H9 (cell line): ENCODE results near the gene CNPPD1. TPM values are rescaled to one million over a fixed set of nuclear protein-coding genes. Genes with fewer than 3 reads are reported as not detected.

Experiments
- DNase-seq: peaks from one replicate; pipeline ENCODE4 v3.0.0-alpha.2; 2017
- H2AFZ ChIP-seq: one replicate; pipeline ENCODE4 v1.6.1; 2013; ENCODE audit warnings: mild to moderate bottlenecking, low read length, control low read depth, moderate library complexity
- H2AK5ac ChIP-seq: 2 replicates; pipeline ENCODE4 v1.6.1; 2013; ENCODE audit warnings: low read length, control low read depth, mixed read lengths; ENCODE audit not compliant: insufficient read length
- H2BK120ac ChIP-seq: one replicate; pipeline ENCODE4 v1.6.1; 2013; ENCODE audit warnings: low read depth, mild to moderate bottlenecking, low read length, control low read depth, inconsistent platforms; ENCODE audit not compliant: poor library complexity, severe bottlenecking
- H2BK12ac ChIP-seq: 2 replicates; pipeline ENCODE4 v1.6.1; 2013; ENCODE audit warnings: low read length, control low read depth, mixed read lengths, low read depth; ENCODE audit not compliant: insufficient read length
- H2BK15ac ChIP-seq: 2 replicates; pipeline ENCODE4 v1.6.1; 2013; ENCODE audit warnings: low read depth, low read length, control low read depth
- H2BK20ac ChIP-seq: one replicate; pipeline ENCODE4 v1.6.1; 2013; ENCODE audit warnings: low read depth, mild to moderate bottlenecking, low read length, control low read depth, inconsistent platforms; ENCODE audit not compliant: poor library complexity, severe bottlenecking
- H2BK5ac ChIP-seq: 2 replicates; pipeline ENCODE4 v1.6.1; 2013; ENCODE audit warnings: low read length, control low read depth, mixed read lengths; ENCODE audit not compliant: insufficient read length
- H3K14ac ChIP-seq: 2 replicates; pipeline ENCODE4 v1.6.1; 2013; ENCODE audit warnings: low read length, control low read depth; ENCODE audit not compliant: insufficient read depth
- H3K18ac ChIP-seq: 2 replicates; pipeline ENCODE4 v1.6.1; 2013; ENCODE audit warnings: low read depth, mild to moderate bottlenecking, mixed read lengths, low read length, control low read depth; ENCODE audit not compliant: insufficient read length
- H3K23ac ChIP-seq: 2 replicates; pipeline ENCODE4 v1.6.1; 2013; ENCODE audit warnings: low read length, control low read depth, mixed read lengths, low read depth; ENCODE audit not compliant: insufficient read length
- H3K23me2 ChIP-seq: 2 replicates; pipeline ENCODE4 v1.6.1; 2013; ENCODE audit warnings: low read depth, mild to moderate bottlenecking, mixed read lengths, low read length, control low read depth; ENCODE audit not compliant: insufficient read length, poor library complexity, severe bottlenecking
- H3K27ac ChIP-seq: 2 replicates; pipeline ENCODE4 v1.5.1; 2013; ENCODE audit warnings: low read length, control low read depth, mixed read lengths, low read depth; ENCODE audit not compliant: insufficient read length
- H3K27me3 ChIP-seq: 2 replicates; pipeline ENCODE4 v1.6.1; 2013; ENCODE audit warnings: low read length, control low read depth, inconsistent platforms; ENCODE audit not compliant: insufficient read depth
- H3K4ac ChIP-seq: 2 replicates; pipeline ENCODE4 v1.6.1; 2013; ENCODE audit warnings: low read depth, mild to moderate bottlenecking, control low read depth, inconsistent platforms, low read length, moderate library complexity
- H3K4me1 ChIP-seq: 2 replicates; pipeline ENCODE4 v1.6.1; 2013; ENCODE audit warnings: low read length, control low read depth, inconsistent platforms; ENCODE audit not compliant: insufficient read depth
- H3K4me2 ChIP-seq: 2 replicates; pipeline ENCODE4 v1.6.1; 2013; ENCODE audit warnings: low read length, control low read depth, mixed read lengths; ENCODE audit not compliant: insufficient read length, insufficient read depth
- H3K56ac ChIP-seq: 2 replicates; pipeline ENCODE4 v1.6.1; 2013; ENCODE audit warnings: low read depth, mild to moderate bottlenecking, mixed read lengths, low read length, control low read depth; ENCODE audit not compliant: insufficient read length
- H3K79me1 ChIP-seq: 2 replicates; pipeline ENCODE4 v1.6.1; 2013; ENCODE audit warnings: low read depth, mild to moderate bottlenecking, moderate library complexity, low read length, control low read depth, inconsistent platforms; ENCODE audit not compliant: insufficient read depth, poor library complexity, severe bottlenecking
- H3K79me2 ChIP-seq: 2 replicates; pipeline ENCODE4 v1.6.1; 2013; ENCODE audit warnings: low read length, control low read depth, inconsistent platforms; ENCODE audit not compliant: insufficient read depth
- H3K9ac ChIP-seq: 2 replicates; pipeline ENCODE4 v1.6.1; 2013; ENCODE audit warnings: low read length, control low read depth, mixed read lengths; ENCODE audit not compliant: insufficient read length; ENCODE audit errors: extremely low read depth
- H3K9me3 ChIP-seq: one replicate; pipeline ENCODE4 v1.6.1; 2013; ENCODE audit warnings: low read depth, low read length, inconsistent platforms; ENCODE audit not compliant: control insufficient read depth
- H3T11ph ChIP-seq: one replicate; pipeline ENCODE4 v1.6.1; 2013; ENCODE audit warnings: mild to moderate bottlenecking, low read length, control low read depth, inconsistent platforms
- H4K20me1 ChIP-seq: one replicate; pipeline ENCODE4 v1.6.1; 2013; ENCODE audit not compliant: control insufficient read depth, insufficient read length, insufficient read depth
- H4K5ac ChIP-seq: 2 replicates; pipeline ENCODE4 v1.6.1; 2013; ENCODE audit warnings: low read depth, mild to moderate bottlenecking, mixed read lengths, low read length, control low read depth; ENCODE audit not compliant: insufficient read length
- H4K8ac ChIP-seq: replicated peaks from 2 replicates; pipeline ENCODE4 v1.6.1; 2013; ENCODE audit warnings: low read length, control low read depth, mixed read lengths, low read depth; ENCODE audit not compliant: insufficient read length
- H4K91ac ChIP-seq: 2 replicates; pipeline ENCODE4 v1.6.1; 2013; ENCODE audit warnings: low read depth, mild to moderate bottlenecking, moderate library complexity, mixed read lengths, low read length, control low read depth; ENCODE audit not compliant: insufficient read length
- H3K27ac Mint-ChIP-seq, 3 experiments: 2 replicates in 2 of 3; 3 replicates in 1 of 3; pipeline ENCODE4 v1.8.0; 2020 to 2021; ENCODE audit warnings: mixed read lengths in 3 of 3, mild to moderate bottlenecking in 1 of 3, moderate library complexity in 1 of 3
- H3K27me3 Mint-ChIP-seq: 2 replicates; pipeline ENCODE4 v1.8.0; 2021; ENCODE audit warnings: low read depth, mild to moderate bottlenecking, moderate library complexity, mixed read lengths
- H3K36me3 Mint-ChIP-seq, 3 experiments: 2 replicates in 2 of 3; 3 replicates in 1 of 3; pipeline ENCODE4 v1.8.0; 2020 to 2021; ENCODE audit warnings: low read depth in 3 of 3, mixed read lengths in 3 of 3; ENCODE audit not compliant: insufficient read depth in 1 of 3
- H3K4me1 Mint-ChIP-seq, 2 experiments: 2 replicates each; pipeline ENCODE4 v1.8.0; 2020; ENCODE audit warnings: mixed read lengths in 2 of 2
- H3K4me3 Mint-ChIP-seq, 2 experiments: 2 replicates in 1 of 2; 3 replicates in 1 of 2; pipeline ENCODE4 v1.8.0; 2020 to 2021; ENCODE audit warnings: mild to moderate bottlenecking in 2 of 2, mixed read lengths in 2 of 2, moderate library complexity in 1 of 2
- H3K9me3 Mint-ChIP-seq, 2 experiments: 2 replicates in 1 of 2; 3 replicates in 1 of 2; pipeline ENCODE4 v1.8.0; 2020; ENCODE audit warnings: mild to moderate bottlenecking in 2 of 2, mixed read lengths in 2 of 2, moderate library complexity in 1 of 2
- WGBS: extraction: QIAGEN DNeasy Blood & Tissue Kit; methylation state at CpG from one replicate; pipeline ENCODE4 v1.1.7; 2013; ENCODE audit warnings: missing lambda C conversion rate, low lambda C conversion rate, mixed read lengths; ENCODE audit not compliant: insufficient read length; ENCODE audit errors: extremely low coverage; 5-methylcytosine and 5-hydroxymethylcytosine counted together
- total RNA-seq: library from RNA; stranded (reverse); gene quantifications from 2 replicates; pipeline ENCODE4 v1.2.1, GENCODE V29; 2021
- TF ChIP-seq, protein P1 (sequence below): fragments of 200-600 bp; sonication (generic); conservative IDR thresholded peaks from 3 replicates; pipeline ENCODE4 v1.8.0; 2021; ENCODE audit warnings: antibody characterized with exemption, mild to moderate bottlenecking

The CNPPD1 gene
- total RNA-seq, 1 experiment from 2014 or later, result 33.0 TPM

DNA sequence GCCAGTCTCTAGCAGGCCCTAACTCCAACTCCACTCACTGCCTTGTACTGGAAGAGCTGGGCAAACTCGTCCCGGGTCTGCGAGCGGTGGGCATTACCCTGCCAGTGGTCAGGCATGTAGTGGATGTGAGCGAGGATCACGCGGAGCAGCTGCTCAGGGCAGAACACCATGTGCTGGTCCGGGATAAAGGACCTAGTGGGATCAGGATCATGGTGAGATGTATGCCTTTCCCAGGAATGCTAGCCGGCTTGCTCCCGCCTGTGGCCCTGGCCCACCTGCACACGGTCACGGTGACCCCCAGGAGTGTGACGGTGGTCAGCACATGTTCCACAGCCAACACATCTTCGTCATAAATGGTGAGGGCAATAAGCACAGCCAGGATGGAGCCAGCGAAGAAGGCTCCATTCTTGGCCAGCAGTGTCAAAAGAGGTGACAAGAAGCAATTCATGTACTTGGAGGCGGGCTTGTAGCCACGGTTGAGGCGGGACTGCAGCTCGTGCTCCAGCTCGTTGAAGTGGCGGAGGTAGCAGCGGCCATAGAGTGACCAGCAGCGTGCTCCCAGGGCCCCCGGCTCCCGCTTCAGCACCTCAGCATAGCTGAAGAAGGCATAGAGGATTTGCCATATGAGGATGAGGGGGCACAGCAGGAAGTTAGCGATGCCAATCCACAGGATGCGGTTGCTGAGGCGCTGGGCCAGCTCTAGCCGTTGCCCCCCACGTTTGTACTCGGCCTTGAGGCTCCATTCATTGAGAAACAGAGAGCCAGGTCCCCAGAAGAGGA lies 47.3 kb upstream of the CNPPD1 start:
- Histone ChIP-seq H2AFZ (no peak overlapping the region), H3K18ac (no peak overlapping the region), H3K9me3 (no peaks in the 10 kb centered on the region), H3T11ph (no peak overlapping the region), H3K27me3 (no peaks in the 10 kb centered on the region), H3K4ac (no peak overlapping the region), H4K20me1 (no peaks in the 10 kb centered on the region), H3K79me1 (no peaks in the 10 kb centered on the region), H2BK12ac (no peak overlapping the region), H2BK20ac (no peak overlapping the region), H3K23me2 (no peaks in the 10 kb centered on the region), H3K9ac (no peak overlapping the region), H3K27ac (no peak overlapping the region), H2AK5ac (no peak overlapping the region), H4K91ac (no peak overlapping the region), H4K8ac (no peak overlapping the region), H2BK120ac (no peak overlapping the region), H3K23ac (no peak overlapping the region), H2BK15ac (no peak overlapping the region), H3K4me2 (no peak overlapping the region), H3K14ac (no peak overlapping the region), H2BK5ac (no peak overlapping the region), H4K5ac (no peak overlapping the region), H3K4me1 (no peaks in the 10 kb centered on the region), H3K79me2 (no peaks in the 10 kb centered on the region), H3K56ac (no peak overlapping the region)
- H3K4me1 Mint-ChIP-seq, result peaks cover 14% of the 10 kb centered on the region in 2 experiments
- H3K9me3 Mint-ChIP-seq, result no peaks in the 10 kb centered on the region
- no peak overlapping the region for H3K4me3 Mint-ChIP-seq
- TF ChIP-seq, protein P1, sequence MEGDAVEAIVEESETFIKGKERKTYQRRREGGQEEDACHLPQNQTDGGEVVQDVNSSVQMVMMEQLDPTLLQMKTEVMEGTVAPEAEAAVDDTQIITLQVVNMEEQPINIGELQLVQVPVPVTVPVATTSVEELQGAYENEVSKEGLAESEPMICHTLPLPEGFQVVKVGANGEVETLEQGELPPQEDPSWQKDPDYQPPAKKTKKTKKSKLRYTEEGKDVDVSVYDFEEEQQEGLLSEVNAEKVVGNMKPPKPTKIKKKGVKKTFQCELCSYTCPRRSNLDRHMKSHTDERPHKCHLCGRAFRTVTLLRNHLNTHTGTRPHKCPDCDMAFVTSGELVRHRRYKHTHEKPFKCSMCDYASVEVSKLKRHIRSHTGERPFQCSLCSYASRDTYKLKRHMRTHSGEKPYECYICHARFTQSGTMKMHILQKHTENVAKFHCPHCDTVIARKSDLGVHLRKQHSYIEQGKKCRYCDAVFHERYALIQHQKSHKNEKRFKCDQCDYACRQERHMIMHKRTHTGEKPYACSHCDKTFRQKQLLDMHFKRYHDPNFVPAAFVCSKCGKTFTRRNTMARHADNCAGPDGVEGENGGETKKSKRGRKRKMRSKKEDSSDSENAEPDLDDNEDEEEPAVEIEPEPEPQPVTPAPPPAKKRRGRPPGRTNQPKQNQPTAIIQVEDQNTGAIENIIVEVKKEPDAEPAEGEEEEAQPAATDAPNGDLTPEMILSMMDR, result no peak
- no peak for DNase-seq
- H3K27ac Mint-ChIP-seq, result no peak overlapping the region; a peak in 1 of 7 replicates
- WGBS, result no CpG with 5 or more reads among the region's 31 CpGs
- peaks cover 3% of the 10 kb centered on the region; the same call in 1 of the 2 replicates for H3K27me3 Mint-ChIP-seq
- H3K36me3 Mint-ChIP-seq, result peaks cover 31 to 68% (median 64%) of the 10 kb centered on the region in 3 experiments
